ENCODE measurements around the gene LATS1.

DNA sequence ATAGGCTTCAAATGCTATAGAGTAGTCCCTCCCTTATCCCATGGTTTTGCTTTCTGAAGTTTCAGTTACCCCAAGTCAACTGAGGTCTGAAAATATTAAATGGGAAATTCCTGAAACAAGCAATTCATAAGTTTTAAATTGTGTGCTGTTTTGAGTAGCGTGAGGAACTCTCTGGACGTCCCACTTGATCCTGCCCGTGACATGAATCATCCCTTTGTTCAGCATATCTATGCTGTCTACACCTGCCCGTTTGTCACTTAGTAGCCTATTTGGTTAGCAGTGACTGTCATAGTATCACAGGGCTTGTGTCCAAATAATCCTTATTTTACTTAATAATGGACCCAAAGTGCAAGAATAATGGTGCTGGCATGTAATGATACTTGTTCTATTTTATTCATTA, 36.6 kb upstream of the LATS1 start:
- TF ChIP-seq, protein P1, sequence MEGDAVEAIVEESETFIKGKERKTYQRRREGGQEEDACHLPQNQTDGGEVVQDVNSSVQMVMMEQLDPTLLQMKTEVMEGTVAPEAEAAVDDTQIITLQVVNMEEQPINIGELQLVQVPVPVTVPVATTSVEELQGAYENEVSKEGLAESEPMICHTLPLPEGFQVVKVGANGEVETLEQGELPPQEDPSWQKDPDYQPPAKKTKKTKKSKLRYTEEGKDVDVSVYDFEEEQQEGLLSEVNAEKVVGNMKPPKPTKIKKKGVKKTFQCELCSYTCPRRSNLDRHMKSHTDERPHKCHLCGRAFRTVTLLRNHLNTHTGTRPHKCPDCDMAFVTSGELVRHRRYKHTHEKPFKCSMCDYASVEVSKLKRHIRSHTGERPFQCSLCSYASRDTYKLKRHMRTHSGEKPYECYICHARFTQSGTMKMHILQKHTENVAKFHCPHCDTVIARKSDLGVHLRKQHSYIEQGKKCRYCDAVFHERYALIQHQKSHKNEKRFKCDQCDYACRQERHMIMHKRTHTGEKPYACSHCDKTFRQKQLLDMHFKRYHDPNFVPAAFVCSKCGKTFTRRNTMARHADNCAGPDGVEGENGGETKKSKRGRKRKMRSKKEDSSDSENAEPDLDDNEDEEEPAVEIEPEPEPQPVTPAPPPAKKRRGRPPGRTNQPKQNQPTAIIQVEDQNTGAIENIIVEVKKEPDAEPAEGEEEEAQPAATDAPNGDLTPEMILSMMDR (IDR thresholded peaks at IDR 0.05) = no peak
- TF ChIP-seq POLR2A (IDR thresholded peaks at IDR 0.05) = no peak
- no peak for TF ChIP-seq EP300 (IDR thresholded peaks at IDR 0.05)
